HUES48 (cell line): ENCODE results near the gene LRRC34.

Source experiments
- H3K27ac ChIP-seq: one replicate; pipeline ENCODE4 v1.7.0; 2013; ENCODE audit warnings: low read depth, low read length, inconsistent platforms
- H3K27me3 ChIP-seq: 2 replicates; pipeline ENCODE4 v1.6.1; 2013; ENCODE audit warnings: mild to moderate bottlenecking, low read length; ENCODE audit not compliant: control insufficient read depth, insufficient read depth
- H3K36me3 ChIP-seq: 2 replicates; pipeline ENCODE4 v1.6.1; 2013; ENCODE audit warnings: low read length; ENCODE audit not compliant: control insufficient read depth, insufficient read depth
- H3K4me1 ChIP-seq: 2 replicates; pipeline ENCODE4 v1.6.1; 2013; ENCODE audit warnings: mild to moderate bottlenecking, low read length; ENCODE audit not compliant: control insufficient read depth, insufficient read depth
- H3K4me3 ChIP-seq: 2 replicates; pipeline ENCODE4 v1.5.1; 2013; ENCODE audit warnings: mild to moderate bottlenecking, low read depth, low read length
- H3K9ac ChIP-seq: 2 replicates; pipeline ENCODE4 v1.6.1; 2013; ENCODE audit warnings: mild to moderate bottlenecking, low read depth, low read length, moderate library complexity
- H3K9me3 ChIP-seq: 2 replicates; pipeline ENCODE4 v1.6.1; 2013; ENCODE audit warnings: low read length; ENCODE audit not compliant: control insufficient read depth, insufficient read depth

The LRRC34 gene

GRCh38 chr3:169781209-169781855 is 31.4 kb downstream of the LRRC34 start:
- no peak overlapping the region for H3K27ac ChIP-seq
- H3K4me3 ChIP-seq, result no peak overlapping the region
- no peak overlapping the region for H3K9ac ChIP-seq
- H3K27me3 ChIP-seq, result no peaks in the 10 kb centered on the region
- peaks cover under 1% of the 10 kb centered on the region; the same call in 1 of the 2 replicates for H3K4me1 ChIP-seq
- peaks cover 98% of the 10 kb centered on the region for H3K36me3 ChIP-seq
- H3K9me3 ChIP-seq, result no peaks in the 10 kb centered on the region

GRCh38 chr3:169780742-169781141 is 32.0 kb downstream of the LRRC34 start:
- H3K4me3 ChIP-seq, result no peak overlapping the region
- H3K27ac ChIP-seq, result no peak overlapping the region
- H3K36me3 ChIP-seq, result peaks cover 96% of the 10 kb centered on the region
- H3K4me1 ChIP-seq, result peaks cover 7% of the 10 kb centered on the region
- no peaks in the 10 kb centered on the region for H3K27me3 ChIP-seq
- H3K9ac ChIP-seq, result no peak overlapping the region
- H3K9me3 ChIP-seq, result no peaks in the 10 kb centered on the region

- Histone ChIP-seq H3K27me3 (no peaks in the 10 kb centered on the region), H3K9ac (no peak overlapping the region), H3K27ac (no peak overlapping the region), H3K4me3 (no peak overlapping the region), H3K9me3 (no peaks in the 10 kb centered on the region), H3K4me1 (peaks cover 23% of the 10 kb centered on the region), H3K36me3 (peaks cover 83% of the 10 kb centered on the region)
Measured at GRCh38 chr3:169777822-169778221, 34.9 kb downstream of the LRRC34 start.

- peak overlapping the region; percentile 94 for H3K9ac ChIP-seq
Measured at GRCh38 chr3:169774186-169774585, 38.5 kb downstream of the LRRC34 start.

GRCh38 chr3:169772897-169773816 is 39.5 kb downstream of the LRRC34 start, which contains the start of gene MYNN:
Gene MYNN (plus strand): TSS chr3:169773396. CDS start chr3:169774296, 900 bp downstream.
- peaks cover 23% of the 10 kb centered on the region for H3K4me1 ChIP-seq
- no peaks in the 10 kb centered on the region for H3K27me3 ChIP-seq
- peaks cover 37% of the 10 kb centered on the region for H3K36me3 ChIP-seq
- no peaks in the 10 kb centered on the region for H3K9me3 ChIP-seq
- H3K9ac ChIP-seq, result peak within 1 kb of the TSS; percentile 94
- H3K27ac ChIP-seq, result peak within 1 kb of the TSS; percentile 99
- peak within 1 kb of the TSS; percentile 94 for H3K4me3 ChIP-seq

More at GRCh38 chr3:169774186-169774585, 38.5 kb downstream of the LRRC34 start:
- Histone ChIP-seq H3K4me3 (peak overlapping the region; percentile 94), H3K27ac (peak overlapping the region; percentile 99), H3K9me3 (no peaks in the 10 kb centered on the region), H3K27me3 (no peaks in the 10 kb centered on the region), H3K36me3 (peaks cover 47% of the 10 kb centered on the region), H3K4me1 (peaks cover 23% of the 10 kb centered on the region)

- H3K27me3 ChIP-seq, result no peaks in the 10 kb centered on the region
- H3K4me1 ChIP-seq, result peaks cover 23% of the 10 kb centered on the region
- H3K27ac ChIP-seq, result peak overlapping the region; percentile 99
- H3K4me3 ChIP-seq, result peak overlapping the region; percentile 94
- H3K9me3 ChIP-seq, result no peaks in the 10 kb centered on the region
- peak overlapping the region; percentile 94 for H3K9ac ChIP-seq
- H3K36me3 ChIP-seq, result peaks cover 33% of the 10 kb centered on the region
Measured at GRCh38 chr3:169772305-169772896, 40.3 kb downstream of the LRRC34 start.

GRCh38 chr3:169771497-169772304 is 41.0 kb downstream of the LRRC34 start:
- Histone ChIP-seq H3K9me3 (no peaks in the 10 kb centered on the region), H3K4me1 (peaks cover 23% of the 10 kb centered on the region), H3K9ac (peak overlapping the region; percentile 94), H3K27me3 (no peaks in the 10 kb centered on the region), H3K36me3 (peaks cover 26% of the 10 kb centered on the region), H3K4me3 (peak overlapping the region; percentile 94), H3K27ac (peak overlapping the region; percentile 77)

- no peaks in the 10 kb centered on the region for H3K9me3 ChIP-seq
- H3K36me3 ChIP-seq, result peaks cover 10% of the 10 kb centered on the region; the same call in 1 of the 2 replicates
- peaks cover 8% of the 10 kb centered on the region; the same call in 1 of the 2 replicates for H3K4me1 ChIP-seq
- no peaks in the 10 kb centered on the region for H3K27me3 ChIP-seq
- peak within 1 kb of the TSS; percentile 91 for H3K4me3 ChIP-seq
- peak within 1 kb of the TSS; percentile 61 for H3K9ac ChIP-seq
- peak within 1 kb of the TSS; percentile 75 for H3K27ac ChIP-seq
Measured at GRCh38 chr3:169769287-169770181, 43.2 kb downstream of the LRRC34 start, which contains the start of gene ACTRT3. Gene ACTRT3 (minus strand): TSS chr3:169769561. CDS start chr3:169769520, 41 bp downstream.

GRCh38 chr3:169764882-169765612 is 47.7 kb downstream of the LRRC34 start, which contains the start of gene TERC:
Gene TERC (minus strand): TSS chr3:169765060.
- peak within 1 kb of the TSS; percentile 72 for H3K9ac ChIP-seq
- H3K36me3 ChIP-seq, result peaks cover 4% of the 10 kb centered on the region; the same call in 1 of the 2 replicates
- H3K4me3 ChIP-seq, result peak within 1 kb of the TSS; percentile 78
- H3K9me3 ChIP-seq, result peaks cover 6% of the 10 kb centered on the region; the same call in 1 of the 2 replicates
- peak within 1 kb of the TSS; percentile 55 for H3K27ac ChIP-seq
- no peaks in the 10 kb centered on the region for H3K27me3 ChIP-seq
- no peaks in the 10 kb centered on the region for H3K4me1 ChIP-seq
